Ascending aorta (tissue), 2 donors: ENCODE measurements around the gene LDB3. TPM values are rescaled to one million over a fixed set of nuclear protein-coding genes. Genes with fewer than 3 reads are reported as not detected.

ENCODE experiments used
- DNase-seq, 2 donors: peaks; one replicate each; pipeline ENCODE4 v3.0.0-alpha.2; 2019; ENCODE audit warnings: low spot score in 2 of 2
- H3K27ac ChIP-seq, 2 donors: fragments of 200-600 bp; sonication (generic); one replicate each; pipeline ENCODE4 v1.5.1; 2016 to 2017; ENCODE audit warnings: mild to moderate bottlenecking in 1 of 2
- H3K27me3 ChIP-seq: fragments of 200-600 bp; sonication (generic); one replicate; pipeline ENCODE4 v1.5.1; 2017
- H3K36me3 ChIP-seq, 2 donors: fragments of 200-600 bp; sonication (generic); one replicate each; pipeline ENCODE4 v1.5.1; 2016
- H3K4me1 ChIP-seq, 2 donors: fragments of 200-600 bp; sonication (generic); one replicate each; pipeline ENCODE4 v1.5.1; 2016 to 2017; ENCODE audit warnings: mild to moderate bottlenecking in 1 of 2
- H3K4me3 ChIP-seq, 2 donors: fragments of 200-600 bp; sonication (generic); one replicate each; pipeline ENCODE4 v1.5.1; 2016 to 2017; ENCODE audit warnings: mild to moderate bottlenecking in 1 of 2
- H3K9me3 ChIP-seq, 2 donors: fragments of 200-600 bp; sonication (generic); one replicate each; pipeline ENCODE4 v1.5.1; 2016
- intact Hi-C: fragments of 100-400 bp; cut with DNase I; formaldehyde crosslinking; loops from one replicate; pipeline ENCODE4 v1.15.1; 2023
- total RNA-seq: library from RNA; depleted of rRNA; stranded (reverse); fragments of >200 nt; gene quantifications from one replicate; pipeline ENCODE4 v1.1.0, GENCODE V29; 2016
- TF ChIP-seq, protein P1 (sequence below), 3 experiments: fragments of 200-600 bp in 2 of 3; fragments of 450-650 bp in 1 of 3; sonication (generic) in 2 of 3; IDR thresholded peaks; one replicate each; pipeline ENCODE4 v1.5.1; 2016 to 2019; ENCODE audit warnings: antibody characterized with exemption in 3 of 3, mild to moderate bottlenecking in 1 of 3, moderate library complexity in 1 of 3

The LDB3 gene
- total RNA-seq, 1 donor from 2014 or later = 27.4 TPM

DNA sequence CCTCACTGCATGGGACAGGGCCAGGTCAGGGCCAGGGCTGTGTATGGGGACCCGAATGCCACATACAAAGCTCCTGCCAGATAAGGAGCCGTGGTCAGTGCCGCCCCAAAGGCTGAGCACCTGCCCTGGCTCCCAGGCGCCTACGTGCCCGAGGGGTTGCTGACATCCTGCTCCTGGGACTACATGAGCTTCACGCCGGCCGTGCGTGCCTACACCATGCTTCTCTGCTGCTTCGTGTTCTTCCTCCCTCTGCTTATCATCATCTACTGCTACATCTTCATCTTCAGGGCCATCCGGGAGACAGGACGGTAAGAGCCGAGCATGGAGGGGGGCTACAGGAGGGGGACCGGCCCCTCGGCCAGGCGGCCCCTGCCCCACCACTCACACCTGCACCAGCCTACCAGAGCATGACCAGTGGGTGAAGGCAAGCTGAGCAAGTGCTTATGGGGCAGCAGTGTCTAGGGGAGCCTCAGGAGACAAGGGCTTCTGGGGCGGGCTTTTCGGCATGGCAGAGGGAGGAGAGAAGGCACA, 9.1 kb upstream of the LDB3 start:
- intact Hi-C loops = no loop called here
- TF ChIP-seq, protein P1, sequence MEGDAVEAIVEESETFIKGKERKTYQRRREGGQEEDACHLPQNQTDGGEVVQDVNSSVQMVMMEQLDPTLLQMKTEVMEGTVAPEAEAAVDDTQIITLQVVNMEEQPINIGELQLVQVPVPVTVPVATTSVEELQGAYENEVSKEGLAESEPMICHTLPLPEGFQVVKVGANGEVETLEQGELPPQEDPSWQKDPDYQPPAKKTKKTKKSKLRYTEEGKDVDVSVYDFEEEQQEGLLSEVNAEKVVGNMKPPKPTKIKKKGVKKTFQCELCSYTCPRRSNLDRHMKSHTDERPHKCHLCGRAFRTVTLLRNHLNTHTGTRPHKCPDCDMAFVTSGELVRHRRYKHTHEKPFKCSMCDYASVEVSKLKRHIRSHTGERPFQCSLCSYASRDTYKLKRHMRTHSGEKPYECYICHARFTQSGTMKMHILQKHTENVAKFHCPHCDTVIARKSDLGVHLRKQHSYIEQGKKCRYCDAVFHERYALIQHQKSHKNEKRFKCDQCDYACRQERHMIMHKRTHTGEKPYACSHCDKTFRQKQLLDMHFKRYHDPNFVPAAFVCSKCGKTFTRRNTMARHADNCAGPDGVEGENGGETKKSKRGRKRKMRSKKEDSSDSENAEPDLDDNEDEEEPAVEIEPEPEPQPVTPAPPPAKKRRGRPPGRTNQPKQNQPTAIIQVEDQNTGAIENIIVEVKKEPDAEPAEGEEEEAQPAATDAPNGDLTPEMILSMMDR (IDR thresholded peaks at IDR 0.05) = no peak
- DNase-seq = peak in 1 of 2 donors; percentile 4
- H3K36me3 ChIP-seq = no peaks in the 10 kb centered on the region
- no peaks in the 10 kb centered on the region for H3K27me3 ChIP-seq
- H3K4me3 ChIP-seq = no peak overlapping the region
- H3K27ac ChIP-seq = no peak overlapping the region
- H3K4me1 ChIP-seq = no peaks in the 10 kb centered on the region
- H3K9me3 ChIP-seq = no peaks in the 10 kb centered on the region

DNA sequence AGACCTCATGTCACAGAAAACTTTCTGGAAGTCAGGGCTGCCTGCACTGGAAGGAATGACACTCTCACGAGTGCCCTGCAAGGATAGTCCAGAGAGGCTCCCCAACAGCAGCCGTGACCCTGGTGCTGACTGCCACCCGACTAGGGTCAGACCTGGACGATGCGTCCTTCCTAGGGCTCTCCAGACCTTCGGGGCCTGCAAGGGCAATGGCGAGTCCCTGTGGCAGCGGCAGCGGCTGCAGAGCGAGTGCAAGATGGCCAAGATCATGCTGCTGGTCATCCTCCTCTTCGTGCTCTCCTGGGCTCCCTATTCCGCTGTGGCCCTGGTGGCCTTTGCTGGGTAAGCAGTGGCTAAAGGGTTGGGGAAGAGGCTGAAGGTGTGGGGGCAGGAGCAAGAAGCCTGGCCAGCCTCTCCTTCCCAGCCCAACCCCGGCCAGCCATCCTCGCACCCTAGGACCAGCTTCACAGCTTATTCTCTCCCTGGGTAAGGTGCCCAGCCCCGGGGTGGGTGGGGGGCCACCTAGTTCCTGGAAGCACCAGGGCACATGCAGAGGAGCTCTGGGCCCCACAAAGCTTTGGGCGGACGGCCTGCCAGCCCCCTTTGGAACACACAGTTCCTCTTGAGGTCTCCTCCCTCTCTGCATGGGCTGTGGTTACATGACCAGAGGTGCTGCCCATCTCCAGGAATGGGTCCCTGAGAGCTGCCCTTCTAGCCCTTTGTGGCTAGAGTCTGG, 8.4 kb upstream of the LDB3 start:
- Histone ChIP-seq H3K9me3 (no peaks in the 10 kb centered on the region), H3K36me3 (no peaks in the 10 kb centered on the region), H3K4me3 (no peak overlapping the region), H3K27me3 (no peaks in the 10 kb centered on the region), H3K4me1 (peaks cover 0 to 3% of the 10 kb centered on the region in 2 donors), H3K27ac (no peak overlapping the region)
- TF ChIP-seq, protein P1 (IDR thresholded peaks at IDR 0.05) = no peak
- DNase-seq = peak in 1 of 2 donors; percentile 6
- intact Hi-C loops = loop anchor here (10.0 kb wide), 1 partner anchor 435 kb away; the partner anchor contains the start of genes GLUD1 and SHLD2

DNA sequence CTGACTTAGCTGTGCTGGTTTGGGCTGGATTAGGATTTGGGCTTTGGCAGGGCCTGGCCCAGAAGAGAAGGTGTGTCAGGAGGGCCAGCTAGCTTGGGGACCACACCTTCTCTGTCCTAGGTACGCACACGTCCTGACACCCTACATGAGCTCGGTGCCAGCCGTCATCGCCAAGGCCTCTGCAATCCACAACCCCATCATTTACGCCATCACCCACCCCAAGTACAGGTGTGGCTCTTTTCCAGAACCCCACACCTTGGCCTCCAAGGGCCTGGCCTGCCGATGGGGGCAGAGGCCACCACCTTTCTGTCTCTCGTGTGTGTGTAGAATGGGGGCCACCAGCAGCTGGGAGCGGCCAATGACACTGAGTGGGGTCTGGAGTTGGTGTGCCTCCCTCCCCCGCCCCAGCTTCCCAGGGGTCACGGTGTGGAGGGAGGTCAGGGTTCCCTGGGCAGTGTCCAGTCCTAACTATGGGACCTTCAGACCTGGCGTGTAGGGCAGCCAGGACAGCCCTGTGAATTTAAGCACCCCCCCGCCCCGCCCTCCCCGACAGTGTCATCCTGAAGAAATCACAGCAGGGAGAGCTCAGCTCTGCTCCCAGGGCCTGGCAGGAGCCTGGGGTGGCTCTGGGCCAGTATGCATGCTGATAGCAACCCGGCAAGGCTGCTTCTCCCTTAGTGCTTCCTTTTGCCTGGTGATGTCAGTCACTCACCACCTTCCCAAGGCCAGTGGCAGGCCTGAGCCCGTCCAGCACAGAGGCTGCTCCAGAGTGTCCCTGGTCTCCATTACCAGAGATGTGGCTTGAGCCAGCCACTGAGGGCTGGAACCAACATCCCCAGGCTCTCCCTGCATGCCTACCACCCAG, 6.9 kb upstream of the LDB3 start:
- Histone ChIP-seq H3K36me3 (no peaks in the 10 kb centered on the region), H3K9me3 (no peaks in the 10 kb centered on the region), H3K27me3 (no peaks in the 10 kb centered on the region), H3K27ac (no peak overlapping the region), H3K4me1 (peaks cover 0 to 3% of the 10 kb centered on the region in 2 donors), H3K4me3 (no peak overlapping the region)
- intact Hi-C loops = loop anchor here (10.0 kb wide), 1 partner anchor 433 kb away; the partner anchor contains the start of genes GLUD1 and SHLD2
- no peak for DNase-seq
- TF ChIP-seq, protein P1 (IDR thresholded peaks at IDR 0.05) = no peak

DNA sequence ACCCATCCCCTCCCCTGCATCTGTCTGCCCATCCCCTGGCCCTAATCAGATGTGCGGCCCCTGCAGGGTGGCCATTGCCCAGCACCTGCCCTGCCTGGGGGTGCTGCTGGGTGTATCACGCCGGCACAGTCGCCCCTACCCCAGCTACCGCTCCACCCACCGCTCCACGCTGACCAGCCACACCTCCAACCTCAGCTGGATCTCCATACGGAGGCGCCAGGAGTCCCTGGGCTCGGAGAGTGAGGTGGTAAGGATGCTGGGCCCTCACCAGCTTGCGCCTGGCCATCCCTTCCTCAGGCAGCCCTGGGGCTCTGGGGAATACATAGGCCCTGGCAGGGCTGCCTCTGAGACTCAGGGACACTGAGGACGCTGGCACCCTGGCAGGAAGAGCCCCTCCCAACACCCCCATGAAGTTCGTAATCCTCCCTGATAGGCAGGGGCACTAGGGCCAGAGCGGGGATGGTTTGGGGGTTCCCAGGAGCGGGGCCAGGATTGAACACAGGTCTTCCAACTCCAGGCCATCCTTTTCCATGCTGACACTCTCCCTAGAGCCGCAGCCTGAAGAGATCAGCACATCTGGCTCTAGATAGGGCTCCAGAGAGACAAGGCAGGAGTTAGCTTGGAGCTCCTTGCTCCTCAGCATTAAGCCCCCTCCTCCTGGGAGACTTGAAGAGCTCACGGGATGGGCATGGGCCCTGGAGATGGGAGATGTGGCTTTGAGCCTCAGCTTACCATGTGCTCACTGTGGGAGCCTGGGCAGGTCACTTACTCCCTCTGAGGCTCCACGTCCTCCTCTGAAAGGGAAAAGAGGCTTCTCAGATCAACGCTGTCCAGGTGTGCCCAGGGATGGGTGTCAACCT, 5.9 kb upstream of the LDB3 start:
- no peaks in the 10 kb centered on the region for H3K9me3 ChIP-seq
- TF ChIP-seq, protein P1 (IDR thresholded peaks at IDR 0.05) = no peak
- no peak for DNase-seq
- H3K4me1 ChIP-seq = peaks cover 0 to 9% of the 10 kb centered on the region in 2 donors
- H3K36me3 ChIP-seq = no peaks in the 10 kb centered on the region
- H3K27me3 ChIP-seq = no peaks in the 10 kb centered on the region
- no peak overlapping the region for H3K4me3 ChIP-seq
- intact Hi-C loops = loop anchor here (10.0 kb wide), 1 partner anchor 432 kb away; the partner anchor contains the start of genes GLUD1 and SHLD2
- H3K27ac ChIP-seq = no peak overlapping the region

DNA sequence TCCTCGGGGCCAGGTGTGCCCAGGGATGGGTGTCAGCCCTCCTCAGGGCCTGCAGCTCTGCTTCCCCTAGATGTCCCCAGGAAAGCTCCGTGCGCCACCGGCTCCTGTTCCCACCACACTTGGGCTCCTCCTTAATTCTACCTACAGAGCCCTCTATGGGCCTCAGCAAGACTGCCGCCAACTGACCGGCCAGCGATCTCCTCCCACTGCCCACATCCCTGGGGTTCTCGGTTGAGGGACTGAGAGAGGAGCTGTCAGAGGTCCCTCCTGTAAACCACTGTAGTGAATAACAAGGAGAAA, 5.3 kb upstream of the LDB3 start:
- Histone ChIP-seq H3K36me3 (no peaks in the 10 kb centered on the region), H3K9me3 (no peaks in the 10 kb centered on the region), H3K4me1 (peaks cover 5 to 14% of the 10 kb centered on the region in 2 donors), H3K27me3 (no peaks in the 10 kb centered on the region), H3K27ac (no peak overlapping the region), H3K4me3 (no peak overlapping the region)
- no peak for DNase-seq
- intact Hi-C loops = loop anchor here (10.0 kb wide), 1 partner anchor 432 kb away; the partner anchor contains the start of genes GLUD1 and SHLD2
- TF ChIP-seq, protein P1 (IDR thresholded peaks at IDR 0.05) = no peak
